ENCODE data around the gene RFXANK.

- TF ChIP-seq CTCF (IDR thresholded peaks at IDR 0.05; ENCODE audit: low read depth, low read length, missing input control) (no peak), SP1 (IDR thresholded peaks at IDR 0.05) (no peak), GABPA (IDR thresholded peaks at IDR 0.05 in 1 of 2, conservative IDR thresholded peaks at IDR 0.05 in 1 of 2) (no peak)
- TF ChIP-seq, protein P1, sequence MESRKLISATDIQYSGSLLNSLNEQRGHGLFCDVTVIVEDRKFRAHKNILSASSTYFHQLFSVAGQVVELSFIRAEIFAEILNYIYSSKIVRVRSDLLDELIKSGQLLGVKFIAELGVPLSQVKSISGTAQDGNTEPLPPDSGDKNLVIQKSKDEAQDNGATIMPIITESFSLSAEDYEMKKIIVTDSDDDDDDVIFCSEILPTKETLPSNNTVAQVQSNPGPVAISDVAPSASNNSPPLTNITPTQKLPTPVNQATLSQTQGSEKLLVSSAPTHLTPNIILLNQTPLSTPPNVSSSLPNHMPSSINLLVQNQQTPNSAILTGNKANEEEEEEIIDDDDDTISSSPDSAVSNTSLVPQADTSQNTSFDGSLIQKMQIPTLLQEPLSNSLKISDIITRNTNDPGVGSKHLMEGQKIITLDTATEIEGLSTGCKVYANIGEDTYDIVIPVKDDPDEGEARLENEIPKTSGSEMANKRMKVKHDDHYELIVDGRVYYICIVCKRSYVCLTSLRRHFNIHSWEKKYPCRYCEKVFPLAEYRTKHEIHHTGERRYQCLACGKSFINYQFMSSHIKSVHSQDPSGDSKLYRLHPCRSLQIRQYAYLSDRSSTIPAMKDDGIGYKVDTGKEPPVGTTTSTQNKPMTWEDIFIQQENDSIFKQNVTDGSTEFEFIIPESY (IDR thresholded peaks at IDR 0.05) = no peak
Measured at GRCh38 chr19:19192910-19193423, 909 bp downstream of the RFXANK start.
